CD14-positive monocyte (primary cell): ENCODE data around the gene ZNG1B. TPM values are rescaled to one million over a fixed set of nuclear protein-coding genes. Genes with fewer than 3 reads are reported as not detected.
"Not testable (repeated sequence)": the region's sequence is repeated elsewhere in the genome, so short reads cannot be mapped to it uniquely, and the experiment has no call there.

Source experiments
- DNase-seq, 3 donors: peaks; one replicate each; pipeline ENCODE4 v3.0.0-alpha.2; 2011 to 2022
- H2AFZ ChIP-seq: 2 replicates; pipeline ENCODE4 v1.6.0; 2012; ENCODE audit warnings: mild to moderate bottlenecking, low read depth, low read length, inconsistent platforms; ENCODE audit not compliant: insufficient read depth, poor library complexity, severe bottlenecking
- H3K27ac ChIP-seq, 2 donors: 1 replicate in 1 of 2; 2 replicates in 1 of 2; pipeline ENCODE4 v1.5.1; 2012 to 2013; ENCODE audit warnings: low read length in 2 of 2, control low read depth in 1 of 2, inconsistent platforms in 1 of 2, low read depth in 1 of 2, mild to moderate bottlenecking in 1 of 2
- H3K27me3 ChIP-seq, 2 donors: one replicate each; pipeline versions ENCODE4 v1.6.0 to v1.6.1; 2011 to 2013; ENCODE audit warnings: low read length in 2 of 2; ENCODE audit not compliant: control insufficient read depth in 2 of 2, insufficient read depth in 2 of 2
- H3K36me3 ChIP-seq, 2 donors: replicated peaks in 1 of 2; 1 replicate in 1 of 2; 2 replicates in 1 of 2; pipeline versions ENCODE4 v1.5.1 to v1.6.1; 2012 to 2013; ENCODE audit warnings: low read length in 2 of 2, control low read depth in 1 of 2, inconsistent platforms in 1 of 2, mild to moderate bottlenecking in 1 of 2; ENCODE audit not compliant: insufficient read depth in 2 of 2, control insufficient read depth in 1 of 2
- H3K4me1 ChIP-seq, 2 donors: 1 replicate in 1 of 2; 2 replicates in 1 of 2; pipeline versions ENCODE4 v1.5.1 to v1.6.1; 2012 to 2013; ENCODE audit warnings: low read length in 2 of 2, control low read depth in 1 of 2, inconsistent platforms in 1 of 2, mild to moderate bottlenecking in 1 of 2, moderate library complexity in 1 of 2; ENCODE audit not compliant: insufficient read depth in 2 of 2, control insufficient read depth in 1 of 2
- H3K4me2 ChIP-seq: replicated peaks from 2 replicates; pipeline ENCODE3; 2012; ENCODE audit warnings: low read length, moderate library complexity, mild to moderate bottlenecking; ENCODE audit not compliant: poor library complexity, severe bottlenecking; ENCODE audit errors: extremely low read depth
- H3K4me3 ChIP-seq, 3 experiments: fragments of 200-600 bp in 1 of 3; sonication (generic) in 1 of 3; replicated peaks in 1 of 3; 1 replicate in 2 of 3; 2 replicates in 1 of 3; pipeline ENCODE4 v1.5.1; 2011 to 2013; ENCODE audit warnings: low read length in 3 of 3, mild to moderate bottlenecking in 3 of 3, control low read depth in 2 of 3, low read depth in 2 of 3, inconsistent platforms in 1 of 3, moderate library complexity in 1 of 3
- H3K79me2 ChIP-seq: 2 replicates; pipeline ENCODE4 v1.6.0; 2012; ENCODE audit warnings: mild to moderate bottlenecking, control low read depth, inconsistent platforms, low read length, moderate library complexity; ENCODE audit not compliant: insufficient read depth
- H3K9ac ChIP-seq: 2 replicates; pipeline ENCODE4 v1.6.0; 2017; ENCODE audit warnings: low read length, mild to moderate bottlenecking; ENCODE audit not compliant: insufficient read depth, poor library complexity, severe bottlenecking
- H3K9me3 ChIP-seq, 2 donors: replicated peaks in 1 of 2; 1 replicate in 1 of 2; 2 replicates in 1 of 2; pipeline versions ENCODE4 v1.5.1 to v1.6.1; 2012 to 2013; ENCODE audit warnings: low read length in 2 of 2, control low read depth in 1 of 2; ENCODE audit not compliant: control insufficient read depth in 1 of 2, insufficient read depth in 1 of 2
- H4K20me1 ChIP-seq: 2 replicates; pipeline ENCODE4 v1.6.0; 2012; ENCODE audit warnings: mild to moderate bottlenecking, low read length, control low read depth, moderate library complexity; ENCODE audit not compliant: insufficient read depth
- H3K27ac Mint-ChIP-seq, 7 donors: one replicate each; pipeline ENCODE4 v1.8.0; 2020; ENCODE audit warnings: mild to moderate bottlenecking in 7 of 7, mixed read lengths in 7 of 7, moderate library complexity in 6 of 7, inconsistent platforms in 2 of 7
- H3K27me3 Mint-ChIP-seq, 3 donors: one replicate each; pipeline ENCODE4 v1.8.0; 2021 to 2022; ENCODE audit warnings: low read depth in 3 of 3, mild to moderate bottlenecking in 3 of 3, mixed read lengths in 3 of 3, moderate library complexity in 3 of 3, inconsistent platforms in 1 of 3
- H3K36me3 Mint-ChIP-seq, 2 donors: one replicate each; pipeline ENCODE4 v1.8.0; 2020; ENCODE audit warnings: mixed read lengths in 2 of 2, inconsistent platforms in 1 of 2, mild to moderate bottlenecking in 1 of 2
- H3K4me1 Mint-ChIP-seq: one replicate; pipeline ENCODE4 v1.8.0; 2020; ENCODE audit warnings: mild to moderate bottlenecking, mixed read lengths
- H3K4me3 Mint-ChIP-seq, 2 donors: one replicate each; pipeline ENCODE4 v1.8.0; 2020; ENCODE audit warnings: mild to moderate bottlenecking in 2 of 2, mixed read lengths in 2 of 2, moderate library complexity in 1 of 2
- H3K9me3 Mint-ChIP-seq, 7 donors: one replicate each; pipeline ENCODE4 v1.8.0; 2020 to 2022; ENCODE audit warnings: mixed read lengths in 7 of 7, mild to moderate bottlenecking in 6 of 7, moderate library complexity in 6 of 7, inconsistent platforms in 2 of 7
- WGBS: methylation state at CpG from one replicate; pipeline ENCODE4 v1.1.5; 2013; ENCODE audit warnings: missing lambda C conversion rate; ENCODE audit not compliant: insufficient coverage; 5-methylcytosine and 5-hydroxymethylcytosine counted together
- intact Hi-C, 2 donors: fragments of 100-400 bp; cut with micrococcal nuclease; formaldehyde crosslinking; loops; one replicate each; pipeline versions ENCODE4 v1.15.0 to v1.15.1; 2023
- polyA plus RNA-seq, 3 donors: library from polyadenylated mRNA; depleted of rRNA in 1 of 3; unstranded in 2 of 3; stranded (reverse) in 1 of 3; fragments of 300-500 nt in 2 of 3; fragments of >200 nt in 1 of 3; fragmentation: Illumina TruSeq in 2 of 3; gene quantifications; 1 replicate in 2 of 3; 2 replicates in 1 of 3; pipeline ENCODE4 v1.2.3, GENCODE V29; 2012 to 2021

Gene ZNG1B
- polyA plus RNA-seq, 3 donors, result 38.3 to 55.0 (median 49.8) TPM

DNA sequence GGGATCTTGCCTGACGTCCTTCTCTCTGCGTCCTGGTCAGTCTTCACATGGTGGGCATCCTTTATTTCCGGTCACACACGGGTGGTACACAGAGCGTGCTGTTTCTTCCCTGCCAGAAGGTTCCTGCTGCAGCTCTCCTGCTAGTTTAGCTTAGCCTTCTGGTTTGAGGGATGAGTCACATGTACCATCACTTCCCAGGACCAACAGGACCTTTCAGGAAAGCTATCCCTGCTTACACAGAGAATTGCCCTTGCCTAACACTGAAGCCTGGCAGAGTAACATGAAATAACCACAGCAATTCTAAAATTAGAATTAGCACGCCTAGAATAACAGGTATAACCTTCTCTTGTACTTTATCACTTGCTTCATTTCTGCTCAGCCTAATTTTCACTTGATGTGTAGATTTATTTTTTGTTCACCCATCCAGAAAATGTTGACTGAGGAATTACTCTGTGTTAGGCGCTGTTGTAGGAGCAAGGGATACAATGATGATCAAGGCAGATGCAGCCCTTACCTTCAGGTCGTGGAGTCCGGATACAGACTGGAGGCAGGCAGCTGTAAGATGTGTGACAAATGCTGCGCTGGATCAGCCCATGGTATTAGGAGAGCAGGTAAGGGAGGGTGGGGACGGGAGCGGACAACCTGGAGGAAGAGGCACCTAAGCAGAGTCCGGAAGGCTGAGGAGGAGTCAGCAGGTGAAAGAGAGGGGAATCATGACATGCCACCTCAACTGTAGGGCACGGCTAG is 70.1 kb downstream of the ZNG1B start:
- H3K27ac Mint-ChIP-seq, H3K9me3 Mint-ChIP-seq, H3K4me2 ChIP-seq, DNase-seq, H3K36me3 ChIP-seq, H3K9ac ChIP-seq, H4K20me1 ChIP-seq, H3K79me2 ChIP-seq, H2AFZ ChIP-seq, H3K27ac ChIP-seq, H3K4me3 ChIP-seq, H3K4me1 Mint-ChIP-seq, intact Hi-C loops, H3K9me3 ChIP-seq, H3K36me3 Mint-ChIP-seq: not testable (repeated sequence)
- Mint-ChIP-seq H3K27me3 (peaks cover 29 to 55% (median 36%) of the 10 kb centered on the region in 3 donors), H3K4me3 (peak overlapping the region in 1 of 2 donors; percentile 59)
- Histone ChIP-seq H3K27me3 (peaks cover 24 to 38% of the 10 kb centered on the region in 2 donors), H3K4me1 (peaks cover 10 to 14% of the 10 kb centered on the region in 2 donors)
- 21% methylated on average over 7 of the region's 14 CpGs for WGBS

DNA sequence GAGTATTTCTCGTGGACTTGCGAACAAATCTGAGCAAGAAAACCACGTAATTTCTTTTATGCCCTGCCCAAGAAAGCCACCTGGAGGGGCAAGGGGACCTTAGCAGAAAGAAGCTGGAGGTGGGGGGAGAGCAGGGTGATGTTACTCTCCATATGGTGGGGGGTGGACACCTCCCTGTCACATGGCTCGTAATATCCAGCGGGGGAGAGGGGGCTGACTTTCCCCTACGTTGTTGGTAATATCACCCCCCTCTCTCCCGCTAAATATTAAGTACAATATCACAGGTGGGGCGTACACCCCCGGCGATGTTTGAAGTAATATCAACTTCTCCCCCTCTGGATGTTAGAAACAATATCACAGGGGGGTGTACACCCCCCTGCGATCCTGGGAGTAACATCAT is 70.7 kb downstream of the ZNG1B start:
- H3K4me3 ChIP-seq, H3K4me3 Mint-ChIP-seq, H3K27ac Mint-ChIP-seq, H3K9me3 Mint-ChIP-seq, H3K4me1 Mint-ChIP-seq, H4K20me1 ChIP-seq, intact Hi-C loops, DNase-seq, H3K79me2 ChIP-seq, H3K9me3 ChIP-seq, H3K9ac ChIP-seq, H3K4me2 ChIP-seq, H3K36me3 Mint-ChIP-seq, H2AFZ ChIP-seq, H3K27ac ChIP-seq, H3K36me3 ChIP-seq: not testable (repeated sequence)
- Histone ChIP-seq H3K4me1 (peaks cover 6 to 10% of the 10 kb centered on the region in 2 donors), H3K27me3 (peaks cover 24 to 32% of the 10 kb centered on the region in 2 donors)
- H3K27me3 Mint-ChIP-seq, result peaks cover 25 to 49% (median 31%) of the 10 kb centered on the region in 3 donors
- no CpG with 5 or more reads among the region's 11 CpGs for WGBS

- H2AFZ ChIP-seq, H3K36me3 Mint-ChIP-seq, H3K4me1 ChIP-seq, H3K9ac ChIP-seq, H3K9me3 ChIP-seq, H3K27ac Mint-ChIP-seq, H3K36me3 ChIP-seq, DNase-seq, H3K4me1 Mint-ChIP-seq, H3K9me3 Mint-ChIP-seq, H4K20me1 ChIP-seq, H3K79me2 ChIP-seq, H3K4me3 Mint-ChIP-seq, H3K27ac ChIP-seq, H3K4me2 ChIP-seq, H3K4me3 ChIP-seq, intact Hi-C loops: not testable (repeated sequence)
- no CpG with 5 or more reads among the region's 3 CpGs for WGBS
- H3K27me3 ChIP-seq, result peaks cover 12 to 21% of the 10 kb centered on the region in 2 donors
- H3K27me3 Mint-ChIP-seq, result peaks cover 14 to 29% (median 27%) of the 10 kb centered on the region in 3 donors
Measured at GRCh38 chr2:113510913-113511312, 73.4 kb downstream of the ZNG1B start.

DNA sequence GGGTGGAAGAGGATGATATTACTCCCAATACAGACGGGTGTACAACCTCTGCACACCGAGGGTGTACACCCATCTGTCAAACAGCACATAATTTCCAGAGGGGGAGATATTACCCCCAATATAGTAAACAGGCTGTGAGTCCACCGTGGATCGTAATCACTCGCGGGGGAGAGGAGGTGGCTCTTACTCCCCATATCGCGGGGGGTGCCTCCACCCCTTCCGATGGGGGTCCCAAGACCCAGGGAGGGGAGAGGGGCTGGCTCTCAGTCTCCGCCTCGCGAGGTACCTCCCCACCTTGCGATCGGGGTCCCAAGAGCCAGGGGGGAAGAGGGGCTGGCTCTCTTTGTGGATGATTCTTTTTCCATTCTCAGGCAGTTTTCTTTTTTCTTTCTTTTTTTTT is 74.4 kb downstream of the ZNG1B start:
- H3K4me2 ChIP-seq, H3K9me3 Mint-ChIP-seq, H3K27ac ChIP-seq, H3K79me2 ChIP-seq, H3K4me1 ChIP-seq, H3K9me3 ChIP-seq, H3K27ac Mint-ChIP-seq, H4K20me1 ChIP-seq, H2AFZ ChIP-seq, H3K4me1 Mint-ChIP-seq, intact Hi-C loops, DNase-seq, H3K9ac ChIP-seq, H3K36me3 Mint-ChIP-seq, H3K4me3 ChIP-seq, H3K4me3 Mint-ChIP-seq, H3K36me3 ChIP-seq: not testable (repeated sequence)
- H3K27me3 Mint-ChIP-seq, result peaks cover 12 to 30% (median 25%) of the 10 kb centered on the region in 3 donors
- WGBS, result no CpG with 5 or more reads among the region's 14 CpGs
- H3K27me3 ChIP-seq, result peaks cover 12 to 19% of the 10 kb centered on the region in 2 donors
